ENCODE measurements around the gene CFAP61.

DNA sequence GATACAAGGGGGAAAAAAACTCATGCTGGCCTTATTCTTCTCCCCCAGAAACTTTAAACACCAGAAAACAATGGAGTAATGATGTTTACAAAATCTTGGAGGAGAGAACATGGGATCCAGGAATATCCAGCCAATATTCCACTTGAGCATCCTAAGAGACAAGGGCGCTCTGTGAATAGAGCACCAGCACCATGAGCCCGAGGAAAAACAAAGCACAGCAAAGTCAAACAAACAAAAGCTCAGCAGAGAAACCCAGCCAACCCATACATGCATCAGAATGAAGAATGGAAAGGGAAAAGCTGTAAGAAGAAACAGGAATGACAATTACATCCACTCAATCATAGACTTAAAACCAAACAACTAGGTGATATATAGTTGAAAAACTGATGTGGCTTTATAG, 39.8 kb upstream of the CFAP61 start:
- TF ChIP-seq CTCF (conservative IDR thresholded peaks at IDR 0.05; ENCODE audit: low read length) (no peak), EZH2phosphoT487 (IDR thresholded peaks at IDR 0.05; ENCODE audit: borderline replicate concordance) (no peak)

Measured in Loucy (cell line).